GM12878 (cell line): Measurements from ENCODE around the gene TEX54. TPM values are rescaled to one million over a fixed set of nuclear protein-coding genes. Genes with fewer than 3 reads are reported as not detected.
A peak's percentile ranks its signal among the peaks of the same experiment; 100 is the strongest.

Experiments
- BCL3 ChIP-seq: IDR thresholded peaks from 2 replicates; pipeline ENCODE4 v1.6.1; 2011; ENCODE audit warnings: borderline replicate concordance, low read depth, mild to moderate bottlenecking, moderate library complexity, low read length; ENCODE audit not compliant: insufficient read depth, poor library complexity, severe bottlenecking
- BHLHE40 ChIP-seq, 2 experiments: fragments of 450-650 bp in 1 of 2; IDR thresholded peaks; 2 replicates each; pipeline ENCODE4 v1.6.1; 2011 to 2017; ENCODE audit warnings: low read depth in 2 of 2, borderline replicate concordance in 1 of 2, improper control_type of control experiment in 1 of 2, low read length in 1 of 2, mild to moderate bottlenecking in 1 of 2
- CHD4 ChIP-seq: fragments of 200-600 bp; sonication (generic); IDR thresholded peaks from 2 replicates; pipeline ENCODE4 v1.6.1; 2016; ENCODE audit warnings: mild to moderate bottlenecking
- E2F4 ChIP-seq: IDR thresholded peaks from 2 replicates; pipeline ENCODE4 v1.6.1; 2012; ENCODE audit warnings: low read depth, low read length, improper control_type of control experiment
- IKZF1 ChIP-seq: fragments of 450-650 bp; conservative IDR thresholded peaks from 2 replicates; pipeline ENCODE4 v1.6.1; 2017; ENCODE audit warnings: antibody characterized with exemption, mild to moderate bottlenecking
- IKZF2 ChIP-seq, 2 experiments: fragments of 450-650 bp; IDR thresholded peaks; 2 replicates each; pipeline ENCODE4 v1.6.1; 2017; ENCODE audit warnings: mild to moderate bottlenecking in 2 of 2, moderate library complexity in 2 of 2
- MEF2B ChIP-seq: fragments of 450-650 bp; IDR thresholded peaks from 2 replicates; pipeline ENCODE4 v1.6.1; 2018; ENCODE audit warnings: mild to moderate bottlenecking, moderate library complexity; ENCODE audit not compliant: partially characterized antibody, poor library complexity, severe bottlenecking
- MYB ChIP-seq: fragments of 150-350 bp; IDR thresholded peaks from 2 replicates; pipeline ENCODE4 v1.6.1; 2014; ENCODE audit warnings: mild to moderate bottlenecking, low read depth, low read length, borderline replicate concordance
- PAX5 ChIP-seq: IDR thresholded peaks from 2 replicates; pipeline ENCODE4 v1.6.1; 2011; ENCODE audit warnings: low read depth, low read length, borderline replicate concordance
- PAX8 ChIP-seq: fragments of 450-650 bp; IDR thresholded peaks from 2 replicates; pipeline ENCODE4 v1.6.1; 2017; ENCODE audit warnings: mild to moderate bottlenecking, moderate library complexity
- POLR2A ChIP-seq: IDR thresholded peaks from 2 replicates; pipeline ENCODE4 v1.6.1; 2011; ENCODE audit warnings: low read depth, mild to moderate bottlenecking, low read length
- RB1 ChIP-seq: fragments of 450-650 bp; formaldehyde crosslinking; IDR thresholded peaks from 2 replicates; pipeline ENCODE4 v1.6.1; 2017; ENCODE audit warnings: mild to moderate bottlenecking, borderline replicate concordance
- SIN3A ChIP-seq: IDR thresholded peaks from 2 replicates; pipeline ENCODE4 v1.6.1; 2012; ENCODE audit warnings: low read depth, low read length, improper control_type of control experiment
- SIX5 ChIP-seq: IDR thresholded peaks from 2 replicates; pipeline ENCODE4 v1.6.1; 2011; ENCODE audit warnings: mild to moderate bottlenecking, low read depth, low read length, moderate library complexity; ENCODE audit not compliant: severe bottlenecking
- SP1 ChIP-seq: IDR thresholded peaks from one replicate; pipeline ENCODE4 v1.6.1; 2011; ENCODE audit warnings: low read depth, low read length
- SREBF1 ChIP-seq: IDR thresholded peaks from 2 replicates; pipeline ENCODE4 v1.6.1; 2012; ENCODE audit warnings: mild to moderate bottlenecking, low read length
- STAT3 ChIP-seq: IDR thresholded peaks from 2 replicates; pipeline ENCODE4 v1.6.1; 2011; ENCODE audit warnings: low read depth, low read length, improper control_type of control experiment
- SUPT20H ChIP-seq: IDR thresholded peaks from 2 replicates; pipeline ENCODE4 v1.6.1; 2011; ENCODE audit warnings: low read depth, mild to moderate bottlenecking, low read length, moderate library complexity, borderline replicate concordance; ENCODE audit not compliant: control insufficient read depth
- YBX1 ChIP-seq: fragments of 450-650 bp; IDR thresholded peaks from 2 replicates; pipeline ENCODE4 v1.6.1; 2016; ENCODE audit warnings: antibody characterized with exemption
- YY1 ChIP-seq: IDR thresholded peaks from 2 replicates; pipeline ENCODE4 v1.6.1; 2011; ENCODE audit warnings: low read depth, mild to moderate bottlenecking, low read length
- polyA plus RNA-seq, 11 experiments: library from polyadenylated mRNA; depleted of rRNA in 4 of 11; unstranded in 6 of 11; stranded (reverse) in 5 of 11; fragments of >200 nt; fragmentation: Nextera tagmentation in 4 of 11; fragmentation: Illumina TruSeq in 1 of 11; extraction: Ambion mirVana in 4 of 11; extraction: Trizol in 1 of 11; gene quantifications; 1 replicate in 1 of 11; 2 replicates in 10 of 11; pipeline versions ENCODE4 v1.2.1 to v1.2.3, GENCODE V29; 2011 to 2016; ENCODE audit warnings: inconsistent platforms in 2 of 11, missing spikeins in 2 of 11, low read depth in 1 of 11
- total RNA-seq, 4 experiments: library from RNA; depleted of rRNA in 3 of 4; stranded (reverse); fragments of >200 nt in 3 of 4; fragmentation: Illumina TruSeq in 1 of 4; extraction: Trizol in 1 of 4; gene quantifications; 2 replicates each; pipeline versions ENCODE4 v1.2.1 to v1.2.3, GENCODE V29; 2013 to 2021
- TF ChIP-seq, protein P1 (sequence below): IDR thresholded peaks from 2 replicates; pipeline ENCODE4 v1.6.1; 2011; ENCODE audit warnings: low read depth, low read length, improper control_type of control experiment, borderline replicate concordance
- TF ChIP-seq, protein P2 (sequence below): fragments of 450-650 bp; IDR thresholded peaks from 2 replicates; pipeline ENCODE4 v1.6.1; 2016; ENCODE audit warnings: mild to moderate bottlenecking, moderate library complexity, borderline replicate concordance
- TF ChIP-seq, protein P3 (sequence below): fragments of 450-650 bp; IDR thresholded peaks from 2 replicates; pipeline ENCODE4 v1.6.1; 2017; ENCODE audit warnings: low read depth, mild to moderate bottlenecking, moderate library complexity

TEX54 gene
- total and polyA plus RNA-seq, 10 of the 15 experiments (the other 5 are each of a cell fraction or from before 2014, with no cell fraction given): 0.38 to 0.68 (median 0.51) TPM; not detected in 7

- TF ChIP-seq SIN3A: no peak; the same call in 1 of the 2 replicates
- peak; percentile 51 to 71 for TF ChIP-seq IKZF2 (IDR thresholded peaks at IDR 0.05)
- TF ChIP-seq CHD4: no peak
- TF ChIP-seq, protein P1, sequence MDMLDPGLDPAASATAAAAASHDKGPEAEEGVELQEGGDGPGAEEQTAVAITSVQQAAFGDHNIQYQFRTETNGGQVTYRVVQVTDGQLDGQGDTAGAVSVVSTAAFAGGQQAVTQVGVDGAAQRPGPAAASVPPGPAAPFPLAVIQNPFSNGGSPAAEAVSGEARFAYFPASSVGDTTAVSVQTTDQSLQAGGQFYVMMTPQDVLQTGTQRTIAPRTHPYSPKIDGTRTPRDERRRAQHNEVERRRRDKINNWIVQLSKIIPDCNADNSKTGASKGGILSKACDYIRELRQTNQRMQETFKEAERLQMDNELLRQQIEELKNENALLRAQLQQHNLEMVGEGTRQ: no peak
- no peak for TF ChIP-seq YBX1
- TF ChIP-seq BCL3: no peak
- TF ChIP-seq, protein P2, sequence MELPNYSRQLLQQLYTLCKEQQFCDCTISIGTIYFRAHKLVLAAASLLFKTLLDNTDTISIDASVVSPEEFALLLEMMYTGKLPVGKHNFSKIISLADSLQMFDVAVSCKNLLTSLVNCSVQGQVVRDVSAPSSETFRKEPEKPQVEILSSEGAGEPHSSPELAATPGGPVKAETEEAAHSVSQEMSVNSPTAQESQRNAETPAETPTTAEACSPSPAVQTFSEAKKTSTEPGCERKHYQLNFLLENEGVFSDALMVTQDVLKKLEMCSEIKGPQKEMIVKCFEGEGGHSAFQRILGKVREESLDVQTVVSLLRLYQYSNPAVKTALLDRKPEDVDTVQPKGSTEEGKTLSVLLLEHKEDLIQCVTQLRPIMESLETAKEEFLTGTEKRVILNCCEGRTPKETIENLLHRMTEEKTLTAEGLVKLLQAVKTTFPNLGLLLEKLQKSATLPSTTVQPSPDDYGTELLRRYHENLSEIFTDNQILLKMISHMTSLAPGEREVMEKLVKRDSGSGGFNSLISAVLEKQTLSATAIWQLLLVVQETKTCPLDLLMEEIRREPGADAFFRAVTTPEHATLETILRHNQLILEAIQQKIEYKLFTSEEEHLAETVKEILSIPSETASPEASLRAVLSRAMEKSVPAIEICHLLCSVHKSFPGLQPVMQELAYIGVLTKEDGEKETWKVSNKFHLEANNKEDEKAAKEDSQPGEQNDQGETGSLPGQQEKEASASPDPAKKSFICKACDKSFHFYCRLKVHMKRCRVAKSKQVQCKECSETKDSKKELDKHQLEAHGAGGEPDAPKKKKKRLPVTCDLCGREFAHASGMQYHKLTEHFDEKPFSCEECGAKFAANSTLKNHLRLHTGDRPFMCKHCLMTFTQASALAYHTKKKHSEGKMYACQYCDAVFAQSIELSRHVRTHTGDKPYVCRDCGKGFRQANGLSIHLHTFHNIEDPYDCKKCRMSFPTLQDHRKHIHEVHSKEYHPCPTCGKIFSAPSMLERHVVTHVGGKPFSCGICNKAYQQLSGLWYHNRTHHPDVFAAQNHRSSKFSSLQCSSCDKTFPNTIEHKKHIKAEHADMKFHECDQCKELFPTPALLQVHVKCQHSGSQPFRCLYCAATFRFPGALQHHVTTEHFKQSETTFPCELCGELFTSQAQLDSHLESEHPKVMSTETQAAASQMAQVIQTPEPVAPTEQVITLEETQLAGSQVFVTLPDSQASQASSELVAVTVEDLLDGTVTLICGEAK: peak; percentile 54; the same call in 1 of the 2 replicates
- TF ChIP-seq, protein P3, sequence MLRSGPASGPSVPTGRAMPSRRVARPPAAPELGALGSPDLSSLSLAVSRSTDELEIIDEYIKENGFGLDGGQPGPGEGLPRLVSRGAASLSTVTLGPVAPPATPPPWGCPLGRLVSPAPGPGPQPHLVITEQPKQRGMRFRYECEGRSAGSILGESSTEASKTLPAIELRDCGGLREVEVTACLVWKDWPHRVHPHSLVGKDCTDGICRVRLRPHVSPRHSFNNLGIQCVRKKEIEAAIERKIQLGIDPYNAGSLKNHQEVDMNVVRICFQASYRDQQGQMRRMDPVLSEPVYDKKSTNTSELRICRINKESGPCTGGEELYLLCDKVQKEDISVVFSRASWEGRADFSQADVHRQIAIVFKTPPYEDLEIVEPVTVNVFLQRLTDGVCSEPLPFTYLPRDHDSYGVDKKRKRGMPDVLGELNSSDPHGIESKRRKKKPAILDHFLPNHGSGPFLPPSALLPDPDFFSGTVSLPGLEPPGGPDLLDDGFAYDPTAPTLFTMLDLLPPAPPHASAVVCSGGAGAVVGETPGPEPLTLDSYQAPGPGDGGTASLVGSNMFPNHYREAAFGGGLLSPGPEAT: peak; percentile 98
- no peak for TF ChIP-seq SP1
- TF ChIP-seq SIX5: no peak
- TF ChIP-seq MEF2B: peak; percentile 29
- no peak for TF ChIP-seq RB1
- TF ChIP-seq IKZF1: peak; percentile 40
- TF ChIP-seq SREBF1: no peak
- no peak for TF ChIP-seq POLR2A
- TF ChIP-seq STAT3: no peak
- no peak for TF ChIP-seq BHLHE40 (IDR thresholded peaks at IDR 0.05; ENCODE audit: borderline replicate concordance in 1 of 2, low read depth in 2 of 2, low read length in 1 of 2)
- no peak for TF ChIP-seq PAX5
- no peak for TF ChIP-seq SUPT20H
- TF ChIP-seq MYB: no peak
- TF ChIP-seq YY1: no peak; the same call in 1 of the 2 replicates
- no peak for TF ChIP-seq PAX8
- TF ChIP-seq E2F4: no peak
Measured at GRCh38 chr11:62880231-62880802, 47.7 kb upstream of the TEX54 start (continued).
